ENCODE data around the gene MPC2.
"Not testable (repeated sequence)": the region's sequence is repeated elsewhere in the genome, so short reads cannot be mapped to it uniquely, and the experiment has no call there.

The MPC2 gene

GRCh38 chr1:167876597-167877175, 60.2 kb downstream of the MPC2 start:
- H3K4me1 ChIP-seq (ENCODE audit: insufficient read depth, low read length) = no peaks in the 10 kb centered on the region
- H3K9me3 ChIP-seq (ENCODE audit: low read length) = no peaks in the 10 kb centered on the region
- no peaks in the 10 kb centered on the region for H3K27me3 ChIP-seq (ENCODE audit: control insufficient read depth in 1 of 2, insufficient read depth in 2 of 2, low read length in 2 of 2)
- H3K4me3 ChIP-seq (ENCODE audit: low read depth in 1 of 2, low read length in 2 of 2) = no peak overlapping the region
- H3K27ac ChIP-seq (ENCODE audit: low read depth, low read length) = no peak overlapping the region
- no peak overlapping the region for H3K9ac ChIP-seq (ENCODE audit: low read length)
- no peaks in the 10 kb centered on the region for H3K36me3 ChIP-seq (ENCODE audit: insufficient read depth, low read length)

GRCh38 chr1:167871331-167871730, 65.5 kb downstream of the MPC2 start:
- Histone ChIP-seq H3K27ac (ENCODE audit: low read depth, low read length) (no peak overlapping the region), H3K9me3 (ENCODE audit: low read length) (no peaks in the 10 kb centered on the region), H3K4me1 (ENCODE audit: insufficient read depth, low read length) (no peaks in the 10 kb centered on the region), H3K27me3 (ENCODE audit: control insufficient read depth in 1 of 2, insufficient read depth in 2 of 2, low read length in 2 of 2) (no peaks in the 10 kb centered on the region), H3K36me3 (ENCODE audit: insufficient read depth, low read length) (no peaks in the 10 kb centered on the region), H3K9ac (ENCODE audit: low read length) (no peak overlapping the region), H3K4me3 (ENCODE audit: low read depth in 1 of 2, low read length in 2 of 2) (no peak overlapping the region)

GRCh38 chr1:167869157-167870001, 67.5 kb downstream of the MPC2 start:
- H3K27ac ChIP-seq (ENCODE audit: low read depth, low read length); H3K36me3 ChIP-seq (ENCODE audit: insufficient read depth, low read length); H3K4me1 ChIP-seq (ENCODE audit: insufficient read depth, low read length); H3K9ac ChIP-seq (ENCODE audit: low read length); H3K9me3 ChIP-seq (ENCODE audit: low read length); H3K4me3 ChIP-seq (ENCODE audit: low read depth in 1 of 2, low read length in 2 of 2); H3K27me3 ChIP-seq (ENCODE audit: control insufficient read depth in 1 of 2, insufficient read depth in 2 of 2, low read length in 2 of 2): not testable (repeated sequence)

GRCh38 chr1:167866739-167867414, 70.0 kb downstream of the MPC2 start:
- H3K4me3 ChIP-seq (ENCODE audit: low read depth in 1 of 2, low read length in 2 of 2); H3K9ac ChIP-seq (ENCODE audit: low read length); H3K27ac ChIP-seq (ENCODE audit: low read depth, low read length); H3K27me3 ChIP-seq (ENCODE audit: control insufficient read depth in 1 of 2, insufficient read depth in 2 of 2, low read length in 2 of 2); H3K4me1 ChIP-seq (ENCODE audit: insufficient read depth, low read length); H3K9me3 ChIP-seq (ENCODE audit: low read length); H3K36me3 ChIP-seq (ENCODE audit: insufficient read depth, low read length): not testable (repeated sequence)
